ENCODE measurements around the gene CTNNA2.

CTNNA2 gene

GRCh38 chr2:79512442-79513401, at the start of gene CTNNA2:
Gene CTNNA2 (plus strand): TSS chr2:79513051.
- DNase-seq, result peak; percentile 56 to 81 (median 58)

- no peak for DNase-seq
These were observed 25.5 kb upstream of the CTNNA2 start for GRCh38 chr2:79487399-79487798.

GRCh38 chr2:79511320-79511951, 1.4 kb upstream of the CTNNA2 start:
- peak; percentile 25 to 44 (median 26) for DNase-seq

GRCh38 chr2:79513711-79514110, 860 bp downstream of the CTNNA2 start:
- DNase-seq, result no peak

- no peak for DNase-seq
These were observed 16.8 kb downstream of the CTNNA2 start for GRCh38 chr2:79529636-79530035.

DNA sequence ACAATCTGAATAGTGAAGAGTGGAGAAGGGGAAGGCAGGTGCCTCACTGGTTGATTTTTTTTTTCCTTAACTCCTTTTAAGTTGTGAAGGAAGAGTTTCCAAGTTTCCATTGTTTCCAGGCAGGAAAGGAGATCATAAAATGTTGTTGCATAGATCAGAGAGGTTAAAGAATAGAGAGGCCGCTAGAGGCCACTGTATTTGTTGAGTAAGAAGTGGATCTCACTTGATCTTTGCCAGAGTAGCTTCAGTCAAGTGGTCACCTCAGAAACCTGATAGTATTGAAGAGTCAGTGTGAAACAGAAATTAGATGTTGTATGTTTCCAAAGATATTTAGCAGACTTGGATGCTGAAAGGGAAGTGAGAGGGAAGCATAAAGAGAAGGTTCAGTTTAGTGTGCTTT, 17.6 kb downstream of the CTNNA2 start:
- no peak for DNase-seq

- no peak for DNase-seq
These were observed 34.7 kb downstream of the CTNNA2 start for GRCh38 chr2:79547568-79547967.

GRCh38 chr2:79552653-79553052, 39.8 kb downstream of the CTNNA2 start:
- DNase-seq, result no peak

DNA sequence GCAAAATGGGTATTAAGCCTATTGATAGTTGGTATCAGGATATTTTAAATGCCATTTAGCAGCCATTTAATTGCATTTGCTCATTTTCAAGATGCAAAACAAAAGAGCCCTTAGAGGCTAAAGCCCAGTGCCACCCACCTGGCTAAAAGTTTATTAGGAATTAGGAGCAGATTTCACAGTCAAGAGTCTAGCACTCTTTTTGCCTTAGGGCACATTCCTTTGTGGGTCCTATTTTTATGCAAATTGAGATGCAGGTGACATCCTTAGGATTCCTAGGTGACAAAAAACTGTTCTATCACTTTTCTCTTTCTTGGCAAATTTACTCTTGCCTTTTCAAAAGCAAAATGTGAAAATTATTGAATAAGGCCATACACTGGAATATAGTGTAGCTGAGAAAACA, 42.0 kb downstream of the CTNNA2 start:
- no peak for DNase-seq

DNA sequence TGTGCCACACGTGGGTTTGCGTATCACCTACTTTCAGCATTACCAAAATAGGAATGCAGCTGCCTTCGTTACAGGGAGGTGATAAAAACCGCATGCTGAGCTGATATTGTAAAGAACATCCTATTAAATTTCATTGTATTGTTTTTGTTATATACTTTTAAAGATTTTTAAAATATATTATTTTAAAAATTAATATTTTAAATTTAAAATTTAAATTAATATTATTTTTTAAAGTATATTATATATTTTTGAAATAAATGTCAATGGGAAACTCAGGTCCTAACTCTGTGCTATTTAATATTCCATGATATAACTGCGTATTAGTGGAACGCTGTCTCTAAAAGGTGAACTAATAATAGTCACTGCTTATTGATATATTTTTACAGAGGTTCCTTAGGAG, 51.2 kb downstream of the CTNNA2 start:
- DNase-seq, result no peak

GRCh38 chr2:79569048-79569447, 56.2 kb downstream of the CTNNA2 start:
- DNase-seq, result no peak

- no peak for DNase-seq
These were observed 61.2 kb downstream of the CTNNA2 start for GRCh38 chr2:79573895-79574674.

DNA sequence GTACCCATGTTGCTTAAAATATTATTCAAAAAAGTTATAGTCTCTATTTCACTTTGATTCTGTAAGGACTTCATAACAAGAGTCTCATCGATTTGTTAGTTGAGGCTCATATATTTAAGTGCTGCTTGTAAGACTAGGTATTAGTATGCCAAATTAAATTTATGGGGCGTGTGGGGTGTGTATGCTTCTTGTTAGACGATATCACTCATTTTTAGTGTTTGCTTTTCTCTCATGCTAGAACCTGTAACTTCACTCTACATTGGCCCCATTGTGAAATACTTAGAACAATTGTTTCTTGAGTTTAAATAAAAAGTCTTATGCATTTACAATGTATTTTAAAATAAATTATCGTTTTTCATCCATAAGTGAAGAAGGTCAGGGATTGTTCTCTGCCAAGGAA, 63.6 kb downstream of the CTNNA2 start:
- no peak for DNase-seq

DNA sequence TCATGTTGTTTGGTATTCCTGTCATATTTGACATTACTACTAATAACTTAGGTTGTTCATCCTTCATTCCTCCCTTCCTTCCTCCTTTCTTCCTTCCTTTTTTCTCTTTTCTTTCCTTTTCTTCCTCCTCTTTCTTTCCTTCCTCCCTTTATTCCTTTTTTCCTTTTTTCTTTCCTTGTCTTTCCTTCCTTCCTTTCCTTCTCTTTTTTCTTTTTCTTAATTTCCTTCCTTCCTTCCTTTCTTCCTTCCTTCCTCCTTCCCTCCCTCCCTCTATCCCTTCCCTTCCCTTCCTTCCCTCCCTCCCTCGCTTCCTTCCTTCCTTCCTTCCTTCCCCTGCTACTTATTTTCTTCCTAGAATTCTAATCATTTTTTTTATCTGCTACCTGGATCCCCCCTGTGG, 66.1 kb downstream of the CTNNA2 start:
- no peak for DNase-seq

GRCh38 chr2:79580175-79580574, 67.3 kb downstream of the CTNNA2 start:
- no peak for DNase-seq

GRCh38 chr2:79585701-79586433, 73.0 kb downstream of the CTNNA2 start:
- no peak for DNase-seq

DNA sequence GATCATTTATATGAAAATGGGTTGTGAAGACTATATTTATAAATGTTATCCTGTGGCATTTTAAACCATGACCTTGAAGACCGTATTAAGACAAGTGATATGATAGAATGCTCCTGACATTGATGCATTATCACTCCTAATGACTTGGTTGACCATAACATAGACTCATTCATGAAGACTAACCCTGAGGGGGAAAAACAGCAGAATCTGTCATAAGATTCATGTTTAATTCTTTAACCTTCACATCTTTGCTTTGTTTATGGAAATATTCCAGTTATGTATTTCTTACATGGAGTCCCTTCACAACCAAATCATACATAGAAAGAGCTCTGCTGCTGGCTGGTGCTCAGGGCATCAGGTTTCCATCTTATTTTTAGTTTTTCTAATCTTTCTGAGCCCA, 78.4 kb downstream of the CTNNA2 start:
- DNase-seq, result no peak

GRCh38 chr2:79593237-79593867, 80.5 kb downstream of the CTNNA2 start:
- DNase-seq, result no peak

- no peak for DNase-seq
These were observed 83.6 kb downstream of the CTNNA2 start for GRCh38 chr2:79596403-79596802.

GRCh38 chr2:79604748-79605147, 91.9 kb downstream of the CTNNA2 start:
- DNase-seq, result no peak

- DNase-seq, result no peak
These were observed 98.7 kb downstream of the CTNNA2 start for GRCh38 chr2:79611448-79612016.

DNA sequence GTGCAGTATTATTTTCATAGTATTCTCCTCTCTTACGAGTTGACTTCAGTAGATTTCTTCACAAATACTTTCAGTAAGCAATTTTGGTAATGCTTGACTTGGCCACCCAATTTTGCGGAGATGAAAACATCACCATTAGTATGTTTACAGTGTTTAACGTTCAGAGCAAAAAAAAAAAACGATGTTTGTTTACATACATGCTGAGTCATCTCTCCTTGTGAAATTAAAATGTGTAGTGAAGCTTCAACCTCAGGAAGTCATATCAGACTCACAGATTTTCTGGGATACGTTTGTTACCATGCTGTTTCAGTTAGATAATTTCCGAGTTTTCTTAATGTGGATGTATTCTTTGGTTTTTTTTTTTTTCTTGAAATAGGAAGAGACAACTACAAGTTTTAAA, 100.1 kb downstream of the CTNNA2 start:
- DNase-seq, result no peak

Data from suppressor macrophage treated with lipopolysaccharide for 1 hour (primary cell).